Stromal cell of bone marrow (primary cell): ENCODE results near the gene TXNRD2.
"Not testable (repeated sequence)": the region's sequence is repeated elsewhere in the genome, so short reads cannot be mapped to it uniquely, and the experiment has no call there.

Experiments used
- DNase-seq: peaks from one replicate; pipeline ENCODE4 v3.0.0-alpha.2; 2012; ENCODE audit warnings: low read depth

TXNRD2 gene

DNA sequence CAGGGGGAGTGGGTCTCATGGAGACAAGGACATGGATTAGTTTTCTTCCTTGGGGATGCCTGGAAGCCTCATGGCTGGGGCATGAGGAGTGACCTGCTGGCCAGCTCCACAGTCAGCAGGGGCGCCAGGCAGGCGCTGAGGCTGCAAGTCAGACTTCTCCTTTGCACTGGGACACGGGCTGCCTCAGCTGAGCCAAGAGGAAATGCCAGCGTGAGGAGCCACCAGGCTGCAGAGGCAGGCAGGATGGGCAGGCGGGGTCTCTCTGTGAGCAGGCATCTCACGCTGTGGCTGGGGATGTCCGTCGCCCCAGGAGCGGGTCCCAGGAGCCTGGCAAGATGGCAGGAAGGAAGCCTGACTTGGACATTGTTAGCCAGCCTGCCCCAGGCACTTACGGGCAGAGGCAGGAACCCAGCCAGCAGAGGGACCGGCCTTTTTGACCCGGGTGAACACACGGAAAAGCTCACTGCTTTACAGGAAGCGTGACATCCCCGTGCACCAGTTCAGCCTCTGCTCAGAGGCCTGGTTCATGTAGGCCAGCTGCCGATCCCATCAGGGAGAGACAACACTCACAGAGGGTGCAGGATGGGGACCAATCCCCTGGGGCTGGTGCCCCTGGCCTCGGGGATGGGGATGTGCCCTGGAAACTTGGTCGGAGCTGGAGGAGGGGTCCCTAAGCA is 97.1 kb downstream of the TXNRD2 start:
- peak; percentile 26 for DNase-seq

DNA sequence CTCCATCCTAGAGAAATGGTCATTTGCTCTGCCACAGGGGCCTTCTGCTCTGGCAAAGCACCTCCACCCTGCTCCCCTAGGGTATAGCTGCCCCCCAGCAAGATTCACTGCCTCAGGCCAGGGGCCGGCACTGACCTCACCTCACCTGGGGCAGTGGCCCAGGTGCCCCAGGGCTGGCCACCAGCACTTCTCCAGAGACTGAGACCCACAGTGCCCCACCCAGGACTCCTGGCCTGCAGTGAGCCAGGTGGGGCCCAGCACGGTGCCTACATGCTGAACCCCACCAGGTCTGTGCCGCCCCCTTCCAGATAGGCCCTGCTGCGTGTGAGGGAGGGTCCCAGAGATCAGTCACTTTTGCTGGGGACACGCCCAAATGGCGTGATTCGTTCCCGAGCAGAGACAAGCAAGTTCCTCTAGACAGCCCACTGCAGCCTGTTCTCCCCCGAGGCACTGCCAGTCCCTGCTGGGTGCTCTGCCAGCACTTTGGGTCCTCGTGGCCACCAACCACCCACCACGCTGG is 97.7 kb downstream of the TXNRD2 start:
- DNase-seq = no peak

- no peak for DNase-seq
These were observed 98.3 kb downstream of the TXNRD2 start for GRCh38 chr22:19843107-19843856.

DNA sequence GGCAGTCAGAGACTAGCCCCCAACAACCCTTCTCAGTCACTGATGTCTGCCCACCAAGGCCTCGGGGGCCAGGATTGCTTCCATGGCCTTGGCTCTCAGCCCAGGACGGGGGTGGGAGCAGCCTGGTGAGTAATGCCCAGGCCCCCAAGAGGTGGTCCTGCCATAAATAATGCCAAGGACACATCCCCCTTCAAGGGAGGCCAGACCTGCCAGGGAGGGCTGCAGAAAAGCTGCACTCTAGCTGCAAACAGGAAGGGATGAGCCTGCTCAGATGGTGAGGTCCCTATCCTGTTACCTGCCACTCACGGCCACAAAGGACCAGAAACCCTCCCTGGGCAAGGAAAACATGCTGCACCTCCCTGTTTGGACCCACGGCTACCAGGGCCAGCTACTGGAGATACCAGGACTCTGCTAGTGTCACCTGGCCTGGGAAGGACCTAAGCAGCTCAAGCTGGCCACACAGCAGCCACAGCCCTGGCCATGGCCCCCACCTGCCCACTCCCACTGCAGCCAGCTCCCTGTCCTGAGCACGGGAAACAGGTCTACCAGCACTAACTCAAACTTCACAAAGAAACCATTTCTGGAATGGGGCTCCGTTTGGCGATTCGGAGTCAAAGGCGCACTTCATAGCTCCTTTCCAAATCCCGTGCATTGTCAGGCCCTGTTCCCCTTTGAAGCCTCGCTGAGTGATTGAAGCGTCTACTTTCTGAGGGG is 99.1 kb downstream of the TXNRD2 start:
- no peak for DNase-seq

DNA sequence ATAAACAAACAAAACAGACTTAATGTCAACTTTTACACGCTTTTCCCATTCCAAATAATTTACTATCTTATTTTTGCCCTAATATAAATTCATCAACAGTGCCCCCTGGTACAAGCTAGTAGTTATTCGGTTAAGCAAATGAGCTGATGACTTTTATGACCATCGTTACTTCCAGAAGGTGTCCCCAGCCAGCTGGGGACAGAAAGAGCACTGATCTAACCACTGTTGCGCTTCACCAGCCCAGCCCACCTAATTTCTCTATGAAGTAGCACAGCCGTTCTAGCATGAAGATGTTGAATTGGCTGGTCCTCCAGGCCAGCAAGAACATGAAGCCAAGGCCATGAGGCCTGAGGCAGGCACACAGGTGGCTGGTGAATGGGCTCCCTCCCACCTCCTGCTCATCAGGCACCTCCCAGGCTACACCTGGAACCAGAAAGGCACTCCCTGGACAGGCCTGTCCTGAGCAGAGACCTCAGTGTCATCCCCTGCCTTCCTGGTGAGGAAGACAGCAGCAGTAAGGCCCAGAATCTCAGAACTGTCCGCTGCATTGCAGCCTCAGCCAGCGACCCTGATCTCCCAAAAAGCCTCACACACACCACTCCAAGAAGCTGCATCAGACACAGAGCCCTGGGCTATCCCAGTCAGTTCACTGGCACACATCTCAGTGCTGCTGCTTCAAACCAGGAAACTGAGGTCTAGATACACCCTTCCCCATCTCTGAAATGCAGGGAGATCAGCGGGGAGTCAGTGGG is 99.8 kb downstream of the TXNRD2 start:
- DNase-seq = no peak

GRCh38 chr22:19840955-19841640 is 100.5 kb downstream of the TXNRD2 start:
- DNase-seq = no peak

GRCh38 chr22:19840059-19840458 is 101.6 kb downstream of the TXNRD2 start:
- no peak for DNase-seq

- no peak for DNase-seq
These were observed 103.7 kb downstream of the TXNRD2 start for GRCh38 chr22:19837915-19838314.

DNA sequence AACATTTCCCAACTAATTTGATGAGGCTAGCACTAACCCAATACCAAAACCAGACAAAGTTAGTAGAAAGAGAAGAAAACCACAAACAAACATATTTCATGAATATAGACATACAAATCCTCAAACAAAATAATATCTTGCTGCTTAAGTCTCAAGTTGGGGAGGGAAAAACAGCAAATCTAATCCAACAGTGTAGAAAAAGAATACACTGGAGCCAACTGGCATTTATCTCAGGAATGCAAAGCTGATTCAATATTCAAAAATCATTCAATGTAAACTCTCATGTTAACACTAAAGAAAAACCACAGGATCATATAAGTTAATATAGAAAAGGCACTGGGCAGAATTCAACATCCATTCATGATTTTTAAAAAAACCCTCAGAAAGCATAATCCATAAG is 105.1 kb downstream of the TXNRD2 start:
- no peak for DNase-seq

- DNase-seq = no peak
These were observed 107.0 kb downstream of the TXNRD2 start for GRCh38 chr22:19834599-19834998.

DNA sequence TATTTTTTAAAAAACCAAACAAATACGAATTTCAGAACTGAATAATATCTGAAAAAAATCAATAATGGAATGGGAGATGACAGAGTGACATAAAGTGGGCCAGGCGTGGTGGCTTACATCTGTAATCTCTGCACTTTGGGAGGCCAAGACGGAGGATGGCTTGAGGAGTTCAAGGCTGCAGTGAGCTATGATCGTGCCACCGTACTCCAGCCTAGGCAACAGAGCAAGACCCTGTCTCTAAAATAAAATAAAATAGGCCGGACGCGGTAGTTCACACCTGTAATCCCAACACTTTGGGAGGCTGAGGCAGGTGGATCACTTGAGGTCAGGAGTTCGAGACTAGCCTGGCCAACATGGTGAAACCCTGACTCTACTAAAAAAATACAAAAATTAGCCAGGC is 108.3 kb downstream of the TXNRD2 start:
- DNase-seq = not testable (repeated sequence)

DNA sequence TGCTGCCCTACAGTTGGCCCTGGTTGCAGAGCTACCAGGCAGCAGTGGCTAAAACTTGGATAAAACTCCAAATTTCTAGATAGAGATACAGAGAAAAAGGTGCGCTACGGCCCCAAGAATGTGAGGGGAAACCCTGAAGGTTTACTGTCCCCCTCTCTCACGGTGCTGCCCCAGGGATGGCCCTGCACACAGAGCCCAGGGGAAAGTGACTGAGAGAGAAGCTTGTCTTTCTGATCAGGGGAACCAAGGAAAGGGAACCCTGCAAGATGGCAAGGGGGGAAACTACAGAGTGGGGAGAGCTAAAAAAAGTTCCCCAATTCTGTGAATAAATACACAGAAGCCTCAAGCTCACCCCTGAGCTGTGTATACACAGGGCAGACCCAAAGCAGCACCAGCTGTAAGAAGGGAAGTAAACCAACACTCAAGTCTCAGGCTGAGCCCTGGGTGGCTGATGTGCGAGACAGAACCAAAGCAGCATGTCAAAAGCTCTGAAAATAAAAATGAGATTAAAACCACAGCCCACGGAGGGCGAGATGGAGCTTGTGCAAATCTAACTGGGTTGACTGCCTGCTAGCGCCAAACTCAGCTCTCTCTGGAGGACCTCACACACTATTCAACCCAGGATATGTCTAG is 109.0 kb downstream of the TXNRD2 start:
- DNase-seq = no peak

- DNase-seq = not testable (repeated sequence)
These were observed 109.6 kb downstream of the TXNRD2 start for GRCh38 chr22:19831979-19832378.

- DNase-seq = no peak
These were observed 110.6 kb downstream of the TXNRD2 start for GRCh38 chr22:19831016-19831415.

GRCh38 chr22:19828035-19828401 is 113.6 kb downstream of the TXNRD2 start:
- DNase-seq = no peak

DNA sequence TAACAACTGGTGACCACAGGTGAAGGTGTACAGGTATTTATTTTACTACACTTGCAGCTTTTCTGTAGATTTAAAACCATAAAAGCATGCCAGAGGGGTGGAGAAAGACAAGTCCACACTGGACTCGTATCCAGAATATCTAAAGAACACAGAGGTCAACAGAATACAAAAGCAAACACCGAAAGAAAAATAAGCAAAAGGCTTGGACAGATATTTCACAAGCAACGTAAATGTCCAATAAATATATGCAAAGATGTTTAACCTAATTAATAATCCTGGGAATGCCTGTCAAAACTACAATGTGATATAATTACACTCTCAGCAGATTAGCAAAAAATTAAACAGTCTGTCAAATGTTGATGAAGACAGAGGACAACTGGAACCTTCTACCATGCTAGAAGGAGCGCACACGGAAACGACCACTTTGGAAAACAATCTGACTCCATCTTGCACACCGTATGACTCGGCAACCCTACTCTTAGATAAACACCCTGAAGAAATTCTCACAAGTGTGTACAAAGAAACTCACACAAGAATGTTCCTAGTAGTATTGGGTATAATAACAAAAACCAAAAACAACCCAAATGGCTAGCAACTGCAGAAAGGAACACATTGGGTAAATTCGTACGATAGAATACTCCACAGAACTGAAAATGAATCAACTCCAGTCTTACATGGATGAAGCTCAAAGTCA is 114.1 kb downstream of the TXNRD2 start:
- DNase-seq = no peak

DNA sequence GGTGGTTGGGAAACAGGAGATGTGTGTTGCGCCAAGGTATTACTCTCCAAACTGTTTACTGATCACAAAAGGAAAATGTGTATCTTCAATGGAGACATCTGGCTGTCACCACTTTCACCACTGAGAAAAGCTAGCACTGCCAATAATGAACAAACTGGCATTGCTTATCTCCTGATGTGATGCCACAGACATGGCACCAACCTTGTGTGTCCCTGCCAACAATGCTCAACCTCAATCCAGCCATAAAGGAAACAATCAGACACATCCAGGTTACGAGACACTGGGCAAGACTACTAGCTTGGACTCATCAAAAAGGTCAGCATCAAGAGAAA is 115.0 kb downstream of the TXNRD2 start:
- no peak for DNase-seq

- DNase-seq = no peak
These were observed 115.6 kb downstream of the TXNRD2 start for GRCh38 chr22:19825904-19826618.
